PC-9 (cell line): Measurements from ENCODE around the gene DAP3. TPM values are rescaled to one million over a fixed set of nuclear protein-coding genes. Genes with fewer than 3 reads are reported as not detected.

Experiments used
- BruUV-seq: library from RNA; stranded (reverse); fragments of 400-500 nt; replicated peaks from 2 replicates; lab custom pipeline; 2021; lab: Mats Ljungman, UMichigan
- CTCF ChIA-PET: fragments of 300-600 bp; sonication (Branson Sonifier 250); formaldehyde crosslinking; loops from one replicate; lab custom pipeline; 2022; ENCODE audit warnings: antibody characterized with exemption; lab: Charles Lee
- POLR2A ChIA-PET: fragments of 300-600 bp; sonication (Branson Sonifier 250); formaldehyde crosslinking; loops from one replicate; lab custom pipeline; 2022; ENCODE audit warnings: antibody characterized with exemption; ENCODE audit not compliant: unreplicated experiment; lab: Charles Lee
- DNase-seq, 2 experiments: peaks; one replicate each; pipeline versions ENCODE4 v3.0.0 to v3.0.0-alpha.2; 2015 to 2022; ENCODE audit warnings: mixed read lengths in 1 of 2
- H2AFZ ChIP-seq: fragments of 200-600 bp; sonication (generic); 2 replicates; pipeline ENCODE4 v1.8.1; 2017; ENCODE audit warnings: antibody characterized with exemption
- H3F3A ChIP-seq: fragments of 200-600 bp; sonication (generic); 2 replicates; pipeline ENCODE4 v1.8.1; 2017; ENCODE audit warnings: antibody characterized with exemption, mild to moderate bottlenecking, low read depth; ENCODE audit not compliant: insufficient read depth
- H3K27ac ChIP-seq: fragments of 200-600 bp; sonication (generic); 2 replicates; pipeline ENCODE4 v1.6.1; 2016; ENCODE audit warnings: mixed run types
- H3K27me3 ChIP-seq: fragments of 200-600 bp; sonication (generic); 2 replicates; pipeline ENCODE4 v1.6.1; 2016; ENCODE audit warnings: low read depth, mixed run types; ENCODE audit not compliant: insufficient read depth
- H3K36me3 ChIP-seq: fragments of 200-600 bp; sonication (generic); 2 replicates; pipeline ENCODE4 v1.6.1; 2016; ENCODE audit warnings: low read depth, mixed run types
- H3K4me1 ChIP-seq: fragments of 200-600 bp; sonication (generic); replicated peaks from 2 replicates; pipeline ENCODE4 v1.6.1; 2016; ENCODE audit warnings: mixed run types; ENCODE audit not compliant: insufficient read depth
- H3K4me2 ChIP-seq: fragments of 200-600 bp; sonication (generic); 2 replicates; pipeline ENCODE4 v1.6.1; 2017; ENCODE audit warnings: mixed run types
- H3K4me3 ChIP-seq: fragments of 200-600 bp; sonication (generic); 2 replicates; pipeline ENCODE4 v1.6.1; 2016; ENCODE audit warnings: mixed run types
- H3K79me2 ChIP-seq: fragments of 200-600 bp; sonication (generic); 2 replicates; pipeline ENCODE4 v1.6.1; 2017; ENCODE audit warnings: low read depth, mixed run types
- H3K9me2 ChIP-seq: fragments of 200-600 bp; sonication (generic); 2 replicates; pipeline ENCODE4 v1.8.1; 2017; ENCODE audit warnings: mild to moderate bottlenecking; ENCODE audit not compliant: insufficient read depth
- H3K9me3 ChIP-seq: fragments of 200-600 bp; sonication (generic); 2 replicates; pipeline ENCODE4 v1.8.1; 2016; ENCODE audit warnings: low read depth; ENCODE audit not compliant: insufficient read depth
- H4K20me1 ChIP-seq: fragments of 200-600 bp; sonication (generic); 2 replicates; pipeline ENCODE4 v1.8.1; 2017; ENCODE audit not compliant: insufficient read depth
- EZH2 ChIP-seq: fragments of 200-600 bp; sonication (generic); IDR thresholded peaks from 2 replicates; pipeline ENCODE4 v1.8.0; 2017; ENCODE audit warnings: antibody characterized with exemption, low read depth
- intact Hi-C: fragments of 100-400 bp; cut with micrococcal nuclease; formaldehyde crosslinking; loops from one replicate; pipeline ENCODE4 v1.10.0; 2022; ENCODE audit not compliant: unreplicated experiment
- total RNA-seq: library from RNA; stranded (reverse); gene quantifications from 2 replicates; pipeline ENCODE4 v1.2.3, GENCODE V29; 2021
- TF ChIP-seq, protein P1 (sequence below): fragments of 200-600 bp; sonication (generic); conservative IDR thresholded peaks from 2 replicates; pipeline ENCODE4 v1.6.1; 2017; ENCODE audit warnings: mixed run types, antibody characterized with exemption, mild to moderate bottlenecking, moderate library complexity

DAP3 gene
- total RNA-seq, 1 experiment from 2014 or later, result 111 TPM

- CTCF ChIA-PET, result no interaction called here
- Histone ChIP-seq H3K79me2 (no peaks in the 10 kb centered on the region), H3K36me3 (peaks cover 14% of the 10 kb centered on the region), H2AFZ (no peak overlapping the region), H3K27ac (no peak overlapping the region), H3K4me2 (no peak overlapping the region), H3K4me1 (peaks cover 4% of the 10 kb centered on the region; the same call in 1 of the 2 replicates), H3K9me3 (no peaks in the 10 kb centered on the region), H3K9me2 (no peaks in the 10 kb centered on the region), H3K27me3 (no peaks in the 10 kb centered on the region), H3F3A (peaks cover 15% of the 10 kb centered on the region), H3K4me3 (no peak overlapping the region), H4K20me1 (no peaks in the 10 kb centered on the region)
- intact Hi-C loops, result no loop called here
- TF ChIP-seq, protein P1, sequence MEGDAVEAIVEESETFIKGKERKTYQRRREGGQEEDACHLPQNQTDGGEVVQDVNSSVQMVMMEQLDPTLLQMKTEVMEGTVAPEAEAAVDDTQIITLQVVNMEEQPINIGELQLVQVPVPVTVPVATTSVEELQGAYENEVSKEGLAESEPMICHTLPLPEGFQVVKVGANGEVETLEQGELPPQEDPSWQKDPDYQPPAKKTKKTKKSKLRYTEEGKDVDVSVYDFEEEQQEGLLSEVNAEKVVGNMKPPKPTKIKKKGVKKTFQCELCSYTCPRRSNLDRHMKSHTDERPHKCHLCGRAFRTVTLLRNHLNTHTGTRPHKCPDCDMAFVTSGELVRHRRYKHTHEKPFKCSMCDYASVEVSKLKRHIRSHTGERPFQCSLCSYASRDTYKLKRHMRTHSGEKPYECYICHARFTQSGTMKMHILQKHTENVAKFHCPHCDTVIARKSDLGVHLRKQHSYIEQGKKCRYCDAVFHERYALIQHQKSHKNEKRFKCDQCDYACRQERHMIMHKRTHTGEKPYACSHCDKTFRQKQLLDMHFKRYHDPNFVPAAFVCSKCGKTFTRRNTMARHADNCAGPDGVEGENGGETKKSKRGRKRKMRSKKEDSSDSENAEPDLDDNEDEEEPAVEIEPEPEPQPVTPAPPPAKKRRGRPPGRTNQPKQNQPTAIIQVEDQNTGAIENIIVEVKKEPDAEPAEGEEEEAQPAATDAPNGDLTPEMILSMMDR, result no peak
- TF ChIP-seq EZH2, result no peak
- POLR2A ChIA-PET, result no interaction called here
- no peak for DNase-seq
- BruUV-seq, result no TSS peak
Measured at GRCh38 chr1:155777582-155777981, 88.7 kb downstream of the DAP3 start.

Other genes with a start within 250 kb of the DAP3 start
- 29.4 and 36.0 TPM in 2 replicates for gene ASH1L, start 126.3 kb upstream of the DAP3 start, total RNA-seq
- 21.3 and 21.5 TPM in 2 replicates for gene MSTO1, start 78.9 kb upstream of the DAP3 start, total RNA-seq
- gene YY1AP1, start 317 bp upstream of the DAP3 start, total RNA-seq, result 38.3 and 40.6 TPM in 2 replicates
- gene GON4L, start 168.1 kb downstream of the DAP3 start, total RNA-seq, result 41.1 and 45.8 TPM in 2 replicates
- 0.08 and 0.09 TPM in 2 replicates for gene SYT11, start 170.5 kb downstream of the DAP3 start, total RNA-seq
- gene RIT1, start 222.3 kb downstream of the DAP3 start, total RNA-seq, result 55.8 and 59.2 TPM in 2 replicates
- gene KHDC4, start 245.3 kb downstream of the DAP3 start, total RNA-seq, result 63.4 and 68.8 TPM in 2 replicates